Activated T-helper 1 cell treated with anti-CD3 and anti-CD28 coated beads, Interleukin-2, amount 50 U/mL, for 16 hours (primary cell): ENCODE data around the gene PAX8.

ENCODE experiments used
- DNase-seq, 2 donors: peaks; one replicate each; pipeline ENCODE4 v3.0.0-alpha.2; 2020; ENCODE audit warnings: low read depth in 1 of 2, low spot score in 1 of 2

Gene PAX8

DNA sequence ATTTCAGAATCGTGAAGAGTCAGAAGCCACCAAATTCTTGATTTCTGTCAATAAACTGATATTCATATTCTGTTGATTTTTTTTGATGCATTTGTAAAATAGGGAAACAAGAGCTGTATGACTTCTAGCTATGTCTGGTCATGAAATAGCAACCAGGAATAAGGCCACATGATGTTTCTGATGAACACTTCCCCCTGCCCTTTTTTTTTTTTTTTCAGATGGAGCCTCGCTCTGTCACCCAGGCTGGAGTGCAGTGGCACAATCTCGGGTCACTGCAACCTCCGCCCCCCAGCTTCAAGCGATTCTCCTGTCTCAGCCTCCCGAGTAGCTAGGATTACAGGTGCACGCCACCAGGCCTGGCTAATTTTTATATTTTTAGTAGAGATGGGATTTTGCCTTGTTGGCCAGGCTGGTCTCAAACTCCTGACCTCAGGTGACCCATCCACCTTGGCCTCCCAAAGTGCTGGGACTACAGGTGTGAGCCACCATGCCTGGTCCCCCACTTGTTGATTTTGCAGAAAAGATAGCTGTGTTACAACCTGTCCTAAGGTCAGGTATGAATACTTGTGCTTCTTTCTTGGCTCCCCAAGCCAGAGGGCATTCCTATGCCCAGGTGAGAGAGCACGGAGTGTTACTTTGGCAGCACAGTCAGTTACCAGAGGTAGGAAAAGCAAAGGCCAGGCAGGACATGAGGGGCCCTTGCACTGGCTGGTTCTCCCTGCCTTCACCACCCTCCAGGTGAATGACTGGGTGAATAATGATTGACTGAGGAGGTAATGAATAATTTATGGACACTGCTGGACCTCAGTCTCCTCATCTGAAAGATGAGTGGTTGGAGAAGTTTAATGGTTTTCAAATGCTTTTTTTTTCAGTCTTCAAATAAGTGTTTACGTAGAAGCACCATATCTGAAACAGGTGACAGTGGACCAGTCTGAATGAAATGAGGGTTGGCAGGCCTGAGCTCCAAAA, 39.6 kb downstream of the PAX8 start:
- DNase-seq = no peak

- DNase-seq = no peak
These were observed 41.0 kb downstream of the PAX8 start for GRCh38 chr2:113237604-113238160.

DNA sequence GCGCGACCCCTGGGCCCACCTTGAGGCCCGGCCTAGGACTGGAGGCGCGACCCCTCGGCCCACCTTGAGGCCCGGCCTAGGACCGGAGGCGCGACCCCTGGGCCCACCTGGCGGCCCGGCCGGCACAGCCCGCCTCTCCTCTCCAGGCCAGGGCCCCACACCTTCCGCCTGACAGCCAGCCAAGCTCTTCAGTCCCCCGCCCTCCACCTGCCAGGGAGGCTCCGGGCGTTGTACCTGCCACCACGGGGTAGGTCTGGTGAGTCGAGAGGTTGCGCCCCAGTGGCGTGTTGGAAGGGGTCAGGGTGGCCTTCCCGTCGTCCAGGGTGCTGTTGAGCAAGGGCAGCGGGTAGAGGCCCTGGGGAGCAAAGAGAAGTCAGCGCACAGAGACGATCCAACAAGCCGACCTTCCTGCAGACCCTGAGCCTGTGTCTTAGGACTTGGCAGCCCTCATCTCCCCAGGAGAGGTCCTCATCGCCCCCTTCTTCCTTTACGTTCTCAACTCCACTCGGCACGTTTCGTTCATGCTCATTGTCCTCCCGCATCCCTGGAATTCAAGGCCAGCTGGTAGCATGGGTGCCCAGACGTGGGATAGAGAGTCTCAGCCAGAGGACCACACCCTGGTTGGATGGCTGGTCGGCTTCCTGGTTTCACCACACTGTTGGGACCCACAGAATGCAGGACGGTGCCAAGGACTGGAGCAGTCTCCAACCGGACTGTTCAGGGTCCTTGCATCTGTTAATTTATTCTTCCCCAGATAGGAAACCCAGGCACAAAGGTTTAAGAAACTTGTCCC, 42.2 kb downstream of the PAX8 start:
- no peak for DNase-seq

GRCh38 chr2:113235347-113236226, 43.1 kb downstream of the PAX8 start:
- DNase-seq = peak; percentile 17 to 48

GRCh38 chr2:113234721-113235346, 43.9 kb downstream of the PAX8 start:
- DNase-seq = no peak

DNA sequence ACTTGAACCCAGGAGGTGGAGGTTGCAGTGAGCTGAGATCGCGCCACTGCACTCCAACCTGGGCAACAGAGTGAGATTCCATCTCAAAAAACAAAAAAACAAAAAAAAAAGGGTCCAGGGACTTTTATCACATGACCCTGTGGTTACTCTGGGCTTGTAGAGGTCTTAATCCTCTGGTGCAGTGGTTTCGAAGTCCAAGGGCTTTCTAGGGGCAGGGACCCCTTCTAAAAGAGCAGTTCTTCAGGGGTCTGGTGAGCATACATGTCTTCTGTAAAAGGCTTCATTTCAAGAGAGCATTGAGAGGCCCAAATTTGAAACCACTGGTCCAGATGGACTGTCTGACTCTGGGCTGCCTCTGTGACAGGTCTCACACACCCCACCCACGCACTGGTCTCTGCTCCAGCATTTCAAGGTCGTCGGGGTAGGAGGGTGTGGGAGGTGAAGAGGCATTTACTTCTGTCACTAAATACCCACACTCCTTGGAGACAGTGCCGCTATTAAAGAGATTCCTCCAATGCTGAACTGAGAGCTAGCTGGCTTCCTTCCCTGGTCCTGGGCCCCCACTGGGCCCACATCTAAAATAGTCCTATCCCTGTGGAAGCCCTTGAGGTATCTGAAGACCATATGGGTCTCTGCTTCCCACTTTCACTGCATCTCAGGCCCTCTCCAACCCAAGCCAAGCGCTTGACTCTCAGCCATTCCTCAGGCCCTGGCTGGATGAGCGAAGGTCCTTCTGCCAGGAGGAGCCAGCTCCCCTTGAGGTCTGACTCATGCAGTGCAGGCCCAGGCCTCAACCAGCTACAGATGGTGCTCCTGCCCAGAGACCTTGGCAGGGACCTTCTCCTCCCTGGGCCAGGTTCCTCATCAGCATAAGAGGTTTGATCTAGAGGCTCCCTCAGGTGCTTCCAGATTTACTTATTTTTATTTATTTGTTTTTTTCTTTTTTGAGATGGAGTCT, 44.8 kb downstream of the PAX8 start:
- DNase-seq = no peak

DNA sequence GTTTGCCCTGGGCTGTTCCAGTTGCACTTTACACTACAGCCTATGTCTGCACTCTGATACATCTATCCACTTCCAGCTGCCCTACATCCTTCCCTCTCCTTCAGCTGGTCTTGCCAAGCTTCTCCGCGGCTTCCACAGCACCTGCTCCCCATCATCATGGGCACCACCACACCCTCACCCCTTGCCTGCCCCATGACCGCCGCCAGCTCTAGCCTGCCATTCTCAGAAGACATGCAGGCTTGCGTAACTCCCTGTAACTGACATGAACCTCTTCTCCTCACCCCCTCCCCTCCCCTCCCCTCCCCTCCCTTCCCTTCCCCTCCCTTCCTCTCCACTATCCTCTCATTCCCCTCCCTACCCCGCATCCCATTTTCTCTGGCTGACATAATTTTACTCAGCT, 46.0 kb downstream of the PAX8 start:
- no peak for DNase-seq

DNA sequence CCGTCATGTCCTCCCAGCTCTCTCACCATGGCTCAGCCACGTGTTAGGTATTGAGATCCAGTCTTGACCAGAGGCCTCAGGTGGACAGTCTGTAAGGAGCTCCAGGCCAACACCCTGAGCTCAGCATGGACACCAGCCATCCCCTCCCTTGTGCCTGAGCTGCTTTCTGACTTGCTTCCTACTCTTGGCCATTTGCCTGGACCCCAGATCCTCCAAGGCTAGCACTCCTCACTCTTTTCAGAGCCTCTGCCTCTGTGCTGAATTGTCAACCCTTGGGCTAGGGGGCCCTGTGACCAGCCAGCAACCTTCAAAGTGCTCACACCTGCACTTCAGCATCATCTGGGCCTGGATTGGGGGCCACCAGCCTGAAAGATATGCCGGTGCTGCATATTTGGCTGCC, 46.6 kb downstream of the PAX8 start:
- DNase-seq = no peak

DNA sequence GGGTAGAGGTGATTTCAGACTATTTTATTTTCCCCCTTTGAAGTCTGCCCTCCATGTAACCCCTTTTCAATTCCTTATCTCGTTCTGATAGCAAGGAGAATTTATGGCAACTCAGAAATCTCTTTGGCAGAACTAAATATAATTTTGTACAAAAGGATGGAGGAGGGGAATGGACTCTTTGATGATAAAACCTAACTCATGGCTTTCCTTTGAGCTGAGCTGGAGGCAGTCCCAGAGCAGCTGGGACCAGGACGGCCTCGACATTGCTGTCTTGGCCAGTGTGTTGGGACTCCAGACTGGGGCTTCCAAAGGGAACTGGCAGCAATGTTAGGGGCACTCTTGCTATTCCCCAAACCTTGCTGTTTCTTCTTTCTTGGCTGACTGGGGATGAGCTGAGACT, 47.7 kb downstream of the PAX8 start:
- no peak for DNase-seq

GRCh38 chr2:113230531-113230930, 48.2 kb downstream of the PAX8 start:
- no peak for DNase-seq

DNA sequence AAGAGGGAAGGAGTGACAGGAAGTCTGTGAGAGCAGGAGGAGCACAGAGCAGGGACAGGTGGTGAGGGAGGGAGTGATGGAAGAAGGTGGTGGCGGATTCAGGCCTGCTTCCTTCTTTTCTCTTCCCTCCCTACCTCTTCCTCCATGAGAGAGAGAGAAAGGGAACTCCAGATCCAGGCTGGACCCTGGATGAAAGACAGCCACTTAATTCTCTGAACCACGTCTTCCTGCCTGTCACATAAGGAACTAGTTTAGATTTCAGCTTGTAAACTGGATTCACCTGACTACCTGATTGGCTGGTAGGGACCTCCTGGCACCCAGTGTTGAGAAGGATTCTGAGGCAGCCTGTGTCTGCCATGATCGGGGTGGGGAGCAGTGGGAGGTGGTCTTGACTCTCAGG, 48.9 kb downstream of the PAX8 start:
- DNase-seq = no peak

GRCh38 chr2:113228991-113229716, 49.6 kb downstream of the PAX8 start:
- no peak for DNase-seq

GRCh38 chr2:113228351-113228750, 50.4 kb downstream of the PAX8 start:
- DNase-seq = no peak

GRCh38 chr2:113227698-113228097, 51.0 kb downstream of the PAX8 start:
- DNase-seq = no peak

GRCh38 chr2:113227290-113227689, 51.4 kb downstream of the PAX8 start:
- no peak for DNase-seq

DNA sequence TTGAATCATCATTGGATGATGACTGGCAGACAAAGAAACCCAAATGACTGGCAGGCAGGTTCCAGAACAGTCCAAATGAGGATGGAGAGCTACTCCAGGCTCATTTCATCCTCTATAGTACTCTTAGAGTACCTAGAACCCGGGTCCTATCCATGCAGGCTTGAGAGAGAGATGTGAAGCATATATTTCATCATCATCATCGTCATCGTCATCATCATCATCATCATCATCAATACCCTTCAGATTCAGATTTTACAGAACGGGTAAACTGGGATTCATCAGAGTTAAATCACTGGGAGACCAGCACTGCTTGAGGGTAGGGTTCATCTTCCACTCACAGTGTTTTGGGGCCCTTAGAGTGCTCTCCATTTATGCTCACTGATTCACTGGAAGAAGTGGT, 52.3 kb downstream of the PAX8 start:
- no peak for DNase-seq

DNA sequence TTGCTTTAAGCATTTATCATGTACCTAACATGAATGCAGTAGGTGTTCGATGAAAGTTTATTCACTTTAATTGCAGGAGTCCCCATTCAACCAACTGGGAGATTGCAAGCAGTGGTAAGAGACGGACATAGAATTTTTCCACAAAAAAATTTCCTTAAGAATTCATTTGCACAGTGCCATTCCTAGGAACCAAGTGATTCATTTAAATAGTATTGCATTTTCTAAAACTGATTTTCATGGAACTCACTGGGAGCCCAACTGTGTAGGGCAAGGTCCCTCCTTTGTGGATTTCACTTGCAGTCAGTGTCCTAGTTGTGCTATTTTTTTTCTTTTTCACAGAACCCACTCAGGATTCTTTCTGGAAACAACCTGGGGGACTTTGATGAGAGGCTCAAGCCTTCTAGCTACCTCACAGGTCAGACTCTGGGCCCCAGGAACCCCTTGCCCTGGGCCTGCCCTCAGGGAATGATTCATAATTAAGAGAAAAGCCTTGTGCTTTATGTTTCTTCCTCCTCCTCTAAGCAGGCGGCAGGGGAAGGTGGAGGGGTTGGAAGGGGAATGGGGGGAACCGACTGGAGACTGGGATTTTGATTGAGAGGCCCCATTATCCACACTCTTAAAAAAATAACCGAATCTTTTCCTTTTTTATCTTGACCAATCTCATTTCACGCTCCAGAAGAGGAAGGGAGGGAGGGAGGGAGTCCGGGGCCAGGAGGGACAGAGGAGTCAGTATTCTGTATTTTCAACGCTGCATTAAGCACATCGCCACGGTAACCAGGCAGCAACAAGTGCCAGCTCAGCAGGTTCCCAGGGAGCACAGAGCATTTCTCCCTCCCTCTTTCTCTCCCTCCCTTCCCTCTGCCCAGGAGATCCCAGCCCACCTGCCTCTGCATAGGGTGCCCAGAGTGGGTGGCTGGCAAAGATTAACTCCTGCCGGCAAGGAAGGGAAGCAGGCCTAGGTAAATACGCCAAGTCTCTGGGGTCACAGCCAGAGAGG, 53.2 kb downstream of the PAX8 start:
- no peak for DNase-seq
